K562 (cell line): ENCODE measurements around the gene ANTXRL. TPM values are rescaled to one million over a fixed set of nuclear protein-coding genes. Genes with fewer than 3 reads are reported as not detected.

Experiments used
- ATAC-seq: fragments of 200-7000 bp; cut with Tn5 transposase; 3 replicates; pipeline ENCODE4 v1.9.1; 2020; ENCODE audit warnings: moderate library complexity
- BruUV-seq: library from RNA; stranded (reverse); fragments of 400-500 nt; replicated peaks from 2 replicates; lab custom pipeline; 2021; lab: Mats Ljungman, UMichigan
- CTCF ChIA-PET: fragments of 300-600 bp; formaldehyde crosslinking; extraction: SDS; loops from one replicate; lab custom pipeline; 2021; ENCODE audit warnings: low intra/inter-chr PET ratio; lab: Yijun Ruan, JAX
- POLR2A ChIA-PET: fragments of 300-600, 350-650 bp; sonication (Branson Sonifier 250); formaldehyde crosslinking; extraction: SDS; loops from one replicate; lab custom pipeline; 2021; ENCODE audit warnings: antibody characterized with exemption, inconsistent platforms; lab: Yijun Ruan, JAX
- DNase-seq, 4 experiments: peaks; one replicate each; pipeline versions ENCODE4 v3.0.0 to v3.0.0-alpha.2; 2011 to 2018; ENCODE audit warnings: low spot score in 3 of 4, mixed read lengths in 3 of 4; ENCODE audit errors: extremely low read depth in 1 of 4
- FAIRE-seq: peaks from 2 replicates; lab custom pipeline; 2011; peaks lifted over from hg19 to GRCh38; lab: Jason Lieb, UNC
- H2AFZ ChIP-seq: 2 replicates; pipeline ENCODE4 v1.6.0; 2011; ENCODE audit warnings: low read depth, low read length, control low read depth, inconsistent platforms
- H3K27ac ChIP-seq: fragments of 200-600 bp; 3 replicates; pipeline ENCODE4 v1.8.0; 2011; ENCODE audit warnings: low read depth, mild to moderate bottlenecking, control low read depth, inconsistent platforms, low read length, moderate library complexity, mixed read lengths; ENCODE audit errors: extremely low read depth
- H3K27me3 ChIP-seq, 2 experiments: fragments of 300-600 bp in 1 of 2; 2 replicates in 1 of 2; 3 replicates in 1 of 2; pipeline versions ENCODE4 v1.6.0 to v1.8.0; 2011; ENCODE audit warnings: inconsistent platforms in 2 of 2, low read length in 2 of 2, mild to moderate bottlenecking in 1 of 2, mixed read lengths in 1 of 2, moderate library complexity in 1 of 2; ENCODE audit not compliant: control insufficient read depth in 2 of 2, insufficient read depth in 2 of 2
- H3K36me3 ChIP-seq: fragments of 300-600 bp; 3 replicates; pipeline ENCODE4 v1.8.0; 2011; ENCODE audit warnings: mild to moderate bottlenecking, low read length, inconsistent platforms; ENCODE audit not compliant: control insufficient read depth, insufficient read depth
- H3K4me1 ChIP-seq, 2 experiments: fragments of 200-600 bp in 1 of 2; replicated peaks in 1 of 2; 2 replicates in 1 of 2; 3 replicates in 1 of 2; pipeline versions ENCODE4 v1.5.1 to v1.8.0; 2011; ENCODE audit warnings: inconsistent platforms in 2 of 2, low read length in 2 of 2, mild to moderate bottlenecking in 1 of 2, mixed read lengths in 1 of 2, moderate library complexity in 1 of 2; ENCODE audit not compliant: control insufficient read depth in 2 of 2, insufficient read depth in 2 of 2
- H3K4me2 ChIP-seq: 2 replicates; pipeline ENCODE4 v1.6.1; 2011; ENCODE audit warnings: low read length, control low read depth, inconsistent platforms, mixed read lengths; ENCODE audit not compliant: insufficient read depth
- H3K4me3 ChIP-seq: fragments of 200-600 bp; sonication (generic), shearing (Covaris generic); 2 replicates; pipeline ENCODE4 v1.5.1; 2016; ENCODE audit warnings: control low read depth, inconsistent platforms
- H3K79me2 ChIP-seq: fragments of 200-600 bp; 3 replicates; pipeline ENCODE4 v1.8.0; 2011; ENCODE audit warnings: low read length, inconsistent platforms; ENCODE audit not compliant: control insufficient read depth, insufficient read depth
- H3K9ac ChIP-seq, 2 experiments: 2 replicates each; pipeline versions ENCODE4 v1.6.0 to v1.6.1; 2011; ENCODE audit warnings: low read depth in 2 of 2, low read length in 2 of 2, control low read depth in 1 of 2, inconsistent platforms in 1 of 2, mild to moderate bottlenecking in 1 of 2, mixed read lengths in 1 of 2; ENCODE audit not compliant: insufficient read depth in 1 of 2
- H3K9me1 ChIP-seq: one replicate; pipeline ENCODE4 v1.6.0; 2011; ENCODE audit warnings: inconsistent platforms, mild to moderate bottlenecking, low read length, moderate library complexity; ENCODE audit not compliant: control insufficient read depth, insufficient read depth
- H3K9me3 ChIP-seq: replicated peaks from 2 replicates; pipeline ENCODE4 v1.5.1; 2011; ENCODE audit warnings: low read depth, low read length, inconsistent platforms; ENCODE audit not compliant: control insufficient read depth, insufficient read depth
- H4K20me1 ChIP-seq: replicated peaks from 2 replicates; pipeline ENCODE4 v1.6.1; 2011; ENCODE audit warnings: low read length, inconsistent platforms, mixed read lengths; ENCODE audit not compliant: control insufficient read depth, insufficient read depth
- GTF2F1 ChIP-seq: IDR thresholded peaks from 2 replicates; pipeline ENCODE4 v1.6.1; 2011; ENCODE audit warnings: low read depth, low read length, improper control_type of control experiment
- HNRNPH1 ChIP-seq: fragments of 200-400 bp; formaldehyde crosslinking; optimal IDR thresholded peaks from 2 replicates; pipeline ENCODE3; 2017; ENCODE audit warnings: low read depth, mild to moderate bottlenecking, low read length, moderate library complexity
- MTF1 ChIP-seq: fragments of 250-450 bp; sonication (Bioruptor Pico); IDR thresholded peaks from 2 replicates; pipeline ENCODE4 v1.9.0; 2021; ENCODE audit warnings: moderate library complexity, mild to moderate bottlenecking, inconsistent platforms, borderline replicate concordance
- PRPF4 ChIP-seq: fragments of 200-400 bp; formaldehyde crosslinking; IDR thresholded peaks from one replicate; pipeline ENCODE4 v1.6.1; 2017; ENCODE audit warnings: low read length, low read depth, mild to moderate bottlenecking; ENCODE audit not compliant: insufficient read depth, poor library complexity, severe bottlenecking
- TAF7 ChIP-seq: fragments of 450-650 bp; IDR thresholded peaks from 2 replicates; pipeline ENCODE4 v1.6.1; 2016; ENCODE audit warnings: missing genetic modification characterization, missing compliant biosample characterization
- TOE1 ChIP-seq, 2 experiments: fragments of 450-650 bp in 1 of 2; sonication (generic) in 1 of 2; formaldehyde crosslinking in 1 of 2; IDR thresholded peaks; 2 replicates each; pipeline versions ENCODE4 v1.7.1 to v1.8.0; 2016 to 2022; ENCODE audit warnings: borderline replicate concordance in 2 of 2, mild to moderate bottlenecking in 2 of 2, antibody characterized with exemption in 1 of 2, inconsistent platforms in 1 of 2, low read depth in 1 of 2, missing genetic modification reagents in 1 of 2, moderate library complexity in 1 of 2
- ZNF583 ChIP-seq: fragments of 250-450 bp; sonication (Bioruptor Pico); IDR thresholded peaks from 2 replicates; pipeline ENCODE4 v1.4.0; 2020
- ZNF584 ChIP-seq: fragments of 200-800 bp; sonication (Bioruptor generic); IDR thresholded peaks from 2 replicates; pipeline ENCODE4 v1.6.1; 2016; ENCODE audit warnings: low read depth, mild to moderate bottlenecking, missing genetic modification characterization, missing compliant biosample characterization
- WGBS: fragments of 100-300 bp; shearing (Covaris generic); methylation state at CpG from one replicate; pipeline ENCODE4 v1.1.6; 2016; ENCODE audit warnings: low coverage, mixed read lengths; ENCODE audit not compliant: insufficient coverage; ENCODE audit errors: missing lambda C conversion rate; 5-methylcytosine and 5-hydroxymethylcytosine counted together
- in situ Hi-C: fragments of 300-500 bp; cut with MboI; formaldehyde crosslinking; loops from 4 replicates; pipeline ENCODE4 v1.15.0; 2018; ENCODE audit warnings: inconsistent platforms, mixed read lengths
- intact Hi-C: fragments of 100-400 bp; cut with micrococcal nuclease; formaldehyde crosslinking; loops from 2 replicates; pipeline ENCODE4 v1.14.2; 2022
- polyA plus RNA-seq, 8 experiments: library from polyadenylated mRNA; depleted of rRNA in 4 of 8; stranded (reverse) in 5 of 8; unstranded in 3 of 8; fragments of >200 nt; fragmentation: Nextera tagmentation in 2 of 8; fragmentation: Illumina TruSeq in 1 of 8; extraction: Ambion mirVana in 2 of 8; extraction: Trizol in 1 of 8; gene quantifications; 2 replicates each; pipeline versions ENCODE4 v1.2.1 to v1.2.3, GENCODE V29; 2011 to 2014; ENCODE audit warnings: inconsistent platforms in 1 of 8, missing spikeins in 1 of 8
- total RNA-seq, 7 experiments: library from RNA; depleted of rRNA in 6 of 7; stranded (reverse); fragments of >200 nt in 6 of 7; fragmentation: Illumina TruSeq in 2 of 7; extraction: Trizol in 2 of 7; gene quantifications; 2 replicates each; pipeline versions ENCODE4 v1.2.1 to v1.2.3, GENCODE V29; 2011 to 2021; ENCODE audit warnings: low replicate concordance in 1 of 7
- TF ChIP-seq, protein P1 (sequence below): fragments of 450-650 bp; IDR thresholded peaks from 2 replicates; pipeline ENCODE4 v1.6.1; 2017; ENCODE audit warnings: antibody characterized with exemption, mild to moderate bottlenecking

Gene ANTXRL
- total and polyA plus RNA-seq, 9 of the 15 experiments (the other 6 are each of a cell fraction or from before 2014, with no cell fraction given), result not detected

DNA sequence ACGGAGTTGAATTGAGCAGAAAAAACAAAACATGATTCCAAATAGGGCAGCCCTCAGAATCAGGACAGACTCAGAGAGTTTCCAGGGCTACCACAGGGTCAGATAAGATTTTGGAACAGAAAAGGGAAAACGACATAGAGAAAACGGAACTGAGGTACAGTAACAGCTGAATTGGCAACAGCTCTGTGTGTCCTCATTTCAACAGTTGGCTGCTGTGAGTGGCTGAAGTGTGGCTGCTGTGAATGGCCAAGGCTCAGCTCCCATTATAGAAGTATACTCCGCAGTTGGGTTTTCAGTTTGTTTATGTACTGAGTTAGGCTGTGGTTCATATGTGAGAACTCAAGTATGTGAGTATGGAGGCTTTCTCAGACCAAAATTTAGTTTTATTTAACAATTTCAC, 32.0 kb downstream of the ANTXRL start:
- peaks cover 5% of the 10 kb centered on the region; the same call in 1 of the 2 replicates for H4K20me1 ChIP-seq
- H3K4me2 ChIP-seq, result no peak overlapping the region
- ATAC-seq (no peak), FAIRE-seq (no peak), DNase-seq (no peak)
- peaks cover 7 to 30% of the 10 kb centered on the region in 2 experiments; a peak in 4 of 5 replicates for H3K27me3 ChIP-seq
- intact Hi-C loops, result no loop called here
- no peaks in the 10 kb centered on the region for H3K79me2 ChIP-seq
- H3K9me3 ChIP-seq, result no peaks in the 10 kb centered on the region
- in situ Hi-C loops, result loop anchor here (5.0 kb wide), 1 partner anchor 71 kb away; no protein-coding TSS in a partner anchor
- BruUV-seq, result no TSS peak
- H3K36me3 ChIP-seq, result no peaks in the 10 kb centered on the region
- WGBS, result 0% methylated on average over 4 of the region's 4 CpGs
- peaks cover 0 to 5% of the 10 kb centered on the region in 2 experiments; a peak in 1 of 5 replicates for H3K4me1 ChIP-seq
- H3K27ac ChIP-seq, result no peak overlapping the region
- CTCF ChIA-PET, result interaction anchor here (0.6 kb wide), 1 partner anchor 366 kb away, joined by 4 read pairs; no protein-coding TSS in a partner anchor
- H2AFZ ChIP-seq, result no peak overlapping the region
- no peak for TF ChIP-seq GTF2F1
- TF ChIP-seq ZNF583 (CRISPR knock-in tag), result no peak
- TF ChIP-seq, protein P1, sequence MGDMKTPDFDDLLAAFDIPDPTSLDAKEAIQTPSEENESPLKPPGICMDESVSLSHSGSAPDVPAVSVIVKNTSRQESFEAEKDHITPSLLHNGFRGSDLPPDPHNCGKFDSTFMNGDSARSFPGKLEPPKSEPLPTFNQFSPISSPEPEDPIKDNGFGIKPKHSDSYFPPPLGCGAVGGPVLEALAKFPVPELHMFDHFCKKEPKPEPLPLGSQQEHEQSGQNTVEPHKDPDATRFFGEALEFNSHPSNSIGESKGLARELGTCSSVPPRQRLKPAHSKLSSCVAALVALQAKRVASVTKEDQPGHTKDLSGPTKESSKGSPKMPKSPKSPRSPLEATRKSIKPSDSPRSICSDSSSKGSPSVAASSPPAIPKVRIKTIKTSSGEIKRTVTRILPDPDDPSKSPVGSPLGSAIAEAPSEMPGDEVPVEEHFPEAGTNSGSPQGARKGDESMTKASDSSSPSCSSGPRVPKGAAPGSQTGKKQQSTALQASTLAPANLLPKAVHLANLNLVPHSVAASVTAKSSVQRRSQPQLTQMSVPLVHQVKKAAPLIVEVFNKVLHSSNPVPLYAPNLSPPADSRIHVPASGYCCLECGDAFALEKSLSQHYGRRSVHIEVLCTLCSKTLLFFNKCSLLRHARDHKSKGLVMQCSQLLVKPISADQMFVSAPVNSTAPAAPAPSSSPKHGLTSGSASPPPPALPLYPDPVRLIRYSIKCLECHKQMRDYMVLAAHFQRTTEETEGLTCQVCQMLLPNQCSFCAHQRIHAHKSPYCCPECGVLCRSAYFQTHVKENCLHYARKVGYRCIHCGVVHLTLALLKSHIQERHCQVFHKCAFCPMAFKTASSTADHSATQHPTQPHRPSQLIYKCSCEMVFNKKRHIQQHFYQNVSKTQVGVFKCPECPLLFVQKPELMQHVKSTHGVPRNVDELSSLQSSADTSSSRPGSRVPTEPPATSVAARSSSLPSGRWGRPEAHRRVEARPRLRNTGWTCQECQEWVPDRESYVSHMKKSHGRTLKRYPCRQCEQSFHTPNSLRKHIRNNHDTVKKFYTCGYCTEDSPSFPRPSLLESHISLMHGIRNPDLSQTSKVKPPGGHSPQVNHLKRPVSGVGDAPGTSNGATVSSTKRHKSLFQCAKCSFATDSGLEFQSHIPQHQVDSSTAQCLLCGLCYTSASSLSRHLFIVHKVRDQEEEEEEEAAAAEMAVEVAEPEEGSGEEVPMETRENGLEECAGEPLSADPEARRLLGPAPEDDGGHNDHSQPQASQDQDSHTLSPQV, result no peak
- TF ChIP-seq MTF1 (CRISPR knock-in tag), result no peak
- TF ChIP-seq TOE1 (IDR thresholded peaks at IDR 0.05; ENCODE audit: borderline replicate concordance), result no peak
- TF ChIP-seq TOE1 (CRISPR knock-in tag; IDR thresholded peaks at IDR 0.05; ENCODE audit: borderline replicate concordance, low read depth), result no peak
- no peak for TF ChIP-seq PRPF4
- no peak for TF ChIP-seq HNRNPH1
- TF ChIP-seq ZNF584, result no peak
- no peak for TF ChIP-seq TAF7 (tag)
- no peak overlapping the region for H3K4me3 ChIP-seq
- no peak overlapping the region for H3K9ac ChIP-seq
- POLR2A ChIA-PET, result interaction anchor here (1.2 to 1.4 kb wide), 2 partner anchors 11 to 19 kb away, joined by 3 to 6 read pairs; no protein-coding TSS in a partner anchor
- no peaks in the 10 kb centered on the region for H3K9me1 ChIP-seq
